ENCODE measurements around the gene CPEB4. TPM values are rescaled to one million over a fixed set of nuclear protein-coding genes. Genes with fewer than 3 reads are reported as not detected.

Gene CPEB4
- total RNA-seq, 1 donor from 2014 or later = 32.4 TPM

DNA sequence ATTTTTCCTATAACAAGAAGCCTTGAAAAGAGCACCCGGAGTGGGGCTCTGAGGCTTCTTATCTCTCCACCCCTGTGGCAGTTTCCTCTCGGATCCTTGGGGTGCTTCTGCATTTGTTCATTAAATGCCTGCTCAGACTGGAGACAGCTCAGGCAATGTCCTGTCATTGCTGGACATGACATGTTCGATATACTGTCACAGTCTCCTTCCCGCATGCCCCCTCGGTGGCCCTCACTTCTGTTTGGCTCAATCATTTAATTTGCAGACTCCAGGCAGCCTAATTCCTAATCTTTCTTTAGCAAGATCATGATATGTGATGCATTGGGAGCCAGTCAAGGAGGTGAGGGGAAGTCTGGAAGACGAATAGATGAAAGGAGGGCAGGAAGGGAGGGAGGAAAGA lies 37.5 kb upstream of the CPEB4 start:
- peaks cover 0 to 6% (median 0%) of the 10 kb centered on the region in 3 donors for H3K9me3 ChIP-seq (ENCODE audit: control insufficient read depth in 3 of 3, low read length in 3 of 3)
- H3K27me3 ChIP-seq (ENCODE audit: control insufficient read depth in 3 of 3, insufficient read depth in 3 of 3, low read length in 3 of 3) = no peaks in the 10 kb centered on the region
- H3K27ac ChIP-seq (ENCODE audit: low read depth, low read length) = no peak overlapping the region
- no peak overlapping the region for H3K4me3 ChIP-seq (ENCODE audit: low read length in 3 of 3)
- H3K36me3 ChIP-seq (ENCODE audit: control insufficient read depth in 3 of 3, insufficient read depth in 3 of 3, low read length in 3 of 3) = no peaks in the 10 kb centered on the region
- no peak overlapping the region for H3K9ac ChIP-seq (ENCODE audit: low read depth in 1 of 3, low read length in 3 of 3)
- H3K4me1 ChIP-seq (ENCODE audit: control insufficient read depth in 3 of 3, insufficient read depth in 3 of 3, low read length in 3 of 3) = no peaks in the 10 kb centered on the region

GRCh38 chr5:173851595-173852243 lies 36.4 kb upstream of the CPEB4 start:
- Histone ChIP-seq H3K27me3 (ENCODE audit: control insufficient read depth in 3 of 3, insufficient read depth in 3 of 3, low read length in 3 of 3) (no peaks in the 10 kb centered on the region), H3K4me3 (ENCODE audit: low read length in 3 of 3) (no peak overlapping the region), H3K9ac (ENCODE audit: low read depth in 1 of 3, low read length in 3 of 3) (no peak overlapping the region), H3K4me1 (ENCODE audit: control insufficient read depth in 3 of 3, insufficient read depth in 3 of 3, low read length in 3 of 3) (no peaks in the 10 kb centered on the region), H3K9me3 (ENCODE audit: control insufficient read depth in 3 of 3, low read length in 3 of 3) (peaks cover 0 to 6% (median 0%) of the 10 kb centered on the region in 3 donors), H3K36me3 (ENCODE audit: control insufficient read depth in 3 of 3, insufficient read depth in 3 of 3, low read length in 3 of 3) (no peaks in the 10 kb centered on the region), H3K27ac (ENCODE audit: low read depth, low read length) (no peak overlapping the region)

GRCh38 chr5:173852790-173853359 lies 35.3 kb upstream of the CPEB4 start:
- H3K9ac ChIP-seq (ENCODE audit: low read depth in 1 of 3, low read length in 3 of 3) = no peak overlapping the region
- H3K27me3 ChIP-seq (ENCODE audit: control insufficient read depth in 3 of 3, insufficient read depth in 3 of 3, low read length in 3 of 3) = no peaks in the 10 kb centered on the region
- H3K4me1 ChIP-seq (ENCODE audit: control insufficient read depth in 3 of 3, insufficient read depth in 3 of 3, low read length in 3 of 3) = no peaks in the 10 kb centered on the region
- H3K9me3 ChIP-seq (ENCODE audit: control insufficient read depth in 3 of 3, low read length in 3 of 3) = peaks cover 0 to 6% (median 0%) of the 10 kb centered on the region in 3 donors
- H3K27ac ChIP-seq (ENCODE audit: low read depth, low read length) = no peak overlapping the region
- no peaks in the 10 kb centered on the region for H3K36me3 ChIP-seq (ENCODE audit: control insufficient read depth in 3 of 3, insufficient read depth in 3 of 3, low read length in 3 of 3)
- H3K4me3 ChIP-seq (ENCODE audit: low read length in 3 of 3) = no peak overlapping the region

DNA sequence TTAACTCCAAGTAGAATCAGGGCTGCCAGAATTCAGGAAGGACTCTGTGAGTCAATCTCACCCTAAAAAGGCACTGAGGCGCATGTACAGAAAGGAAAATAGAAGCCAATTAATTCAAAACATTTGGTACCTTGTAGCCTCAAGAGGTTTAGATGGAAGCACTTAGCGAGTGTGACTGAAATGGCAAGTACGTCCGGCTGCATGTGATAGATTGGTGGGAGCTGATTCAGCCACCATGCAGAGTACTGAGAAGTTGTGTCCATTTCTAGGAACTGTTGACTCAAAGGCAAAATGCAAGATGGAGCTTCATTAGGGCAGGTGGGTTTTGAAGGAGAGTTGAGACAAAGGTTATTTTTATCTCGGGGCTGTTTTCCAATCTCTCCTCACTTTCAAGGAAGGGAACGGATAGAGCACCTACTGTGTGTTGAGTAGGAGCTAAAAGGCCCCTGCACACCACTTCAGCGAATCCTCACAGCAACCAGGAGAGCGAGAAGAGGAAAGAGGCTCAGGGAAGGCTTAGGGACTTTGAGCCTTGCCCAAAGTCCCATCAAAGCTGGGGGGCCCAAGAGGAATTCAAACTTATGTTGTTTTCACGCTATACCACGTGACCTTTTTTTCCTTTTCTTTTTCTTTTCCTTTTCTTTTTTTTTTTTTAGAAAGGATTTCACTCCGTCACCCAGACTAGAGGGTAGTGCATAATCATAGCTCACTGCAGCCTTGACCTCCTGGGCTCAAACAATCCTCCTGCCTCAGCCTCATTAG lies 34.6 kb upstream of the CPEB4 start:
- Histone ChIP-seq H3K27me3 (ENCODE audit: control insufficient read depth in 3 of 3, insufficient read depth in 3 of 3, low read length in 3 of 3) (no peaks in the 10 kb centered on the region), H3K9ac (ENCODE audit: low read depth in 1 of 3, low read length in 3 of 3) (no peak overlapping the region), H3K4me1 (ENCODE audit: control insufficient read depth in 3 of 3, insufficient read depth in 3 of 3, low read length in 3 of 3) (no peaks in the 10 kb centered on the region), H3K9me3 (ENCODE audit: control insufficient read depth in 3 of 3, low read length in 3 of 3) (peaks cover 0 to 6% (median 0%) of the 10 kb centered on the region in 3 donors), H3K36me3 (ENCODE audit: control insufficient read depth in 3 of 3, insufficient read depth in 3 of 3, low read length in 3 of 3) (no peaks in the 10 kb centered on the region), H3K4me3 (ENCODE audit: low read length in 3 of 3) (no peak overlapping the region), H3K27ac (ENCODE audit: low read depth, low read length) (no peak overlapping the region)

- no peak overlapping the region for H3K9ac ChIP-seq (ENCODE audit: low read depth in 1 of 3, low read length in 3 of 3)
- H3K4me1 ChIP-seq (ENCODE audit: control insufficient read depth in 3 of 3, insufficient read depth in 3 of 3, low read length in 3 of 3) = peaks cover 0 to 10% (median 0%) of the 10 kb centered on the region in 3 donors
- H3K9me3 ChIP-seq (ENCODE audit: control insufficient read depth in 3 of 3, low read length in 3 of 3) = no peaks in the 10 kb centered on the region
- H3K36me3 ChIP-seq (ENCODE audit: control insufficient read depth in 3 of 3, insufficient read depth in 3 of 3, low read length in 3 of 3) = no peaks in the 10 kb centered on the region
- no peaks in the 10 kb centered on the region for H3K27me3 ChIP-seq (ENCODE audit: control insufficient read depth in 3 of 3, insufficient read depth in 3 of 3, low read length in 3 of 3)
- H3K27ac ChIP-seq (ENCODE audit: low read depth, low read length) = no peak overlapping the region
- H3K4me3 ChIP-seq (ENCODE audit: low read length in 3 of 3) = no peak overlapping the region
Measured at GRCh38 chr5:173855162-173855994, 32.8 kb upstream of the CPEB4 start.

- Histone ChIP-seq H3K4me3 (ENCODE audit: low read length in 3 of 3) (no peak overlapping the region), H3K9ac (ENCODE audit: low read depth in 1 of 3, low read length in 3 of 3) (no peak overlapping the region), H3K36me3 (ENCODE audit: control insufficient read depth in 3 of 3, insufficient read depth in 3 of 3, low read length in 3 of 3) (no peaks in the 10 kb centered on the region), H3K4me1 (ENCODE audit: control insufficient read depth in 3 of 3, insufficient read depth in 3 of 3, low read length in 3 of 3) (peaks cover 0 to 12% (median 0%) of the 10 kb centered on the region in 3 donors), H3K9me3 (ENCODE audit: control insufficient read depth in 3 of 3, low read length in 3 of 3) (no peaks in the 10 kb centered on the region), H3K27ac (ENCODE audit: low read depth, low read length) (no peak overlapping the region), H3K27me3 (ENCODE audit: control insufficient read depth in 3 of 3, insufficient read depth in 3 of 3, low read length in 3 of 3) (no peaks in the 10 kb centered on the region)
Measured at GRCh38 chr5:173855995-173856656, 32.0 kb upstream of the CPEB4 start.

DNA sequence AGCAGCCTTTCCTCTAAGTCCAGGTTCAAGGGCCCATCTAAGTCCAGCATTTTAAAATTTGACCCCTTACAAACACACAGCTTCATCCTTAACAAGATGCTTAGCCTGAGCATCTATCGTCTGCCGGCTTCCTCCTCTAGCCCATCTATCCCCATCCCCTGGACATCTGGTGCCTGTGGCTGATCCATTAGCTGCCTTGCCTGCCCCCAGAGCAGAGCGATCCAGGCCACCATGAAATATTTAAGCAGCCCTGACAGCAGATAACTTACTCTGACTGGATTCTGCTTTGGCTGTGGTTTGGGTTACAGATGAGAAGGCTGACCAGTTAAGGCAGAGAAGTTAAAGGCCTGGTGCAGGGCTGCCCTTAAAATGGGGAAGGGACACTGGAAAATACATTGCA lies 30.9 kb upstream of the CPEB4 start:
- no peaks in the 10 kb centered on the region for H3K36me3 ChIP-seq (ENCODE audit: control insufficient read depth in 3 of 3, insufficient read depth in 3 of 3, low read length in 3 of 3)
- H3K4me1 ChIP-seq (ENCODE audit: control insufficient read depth in 3 of 3, insufficient read depth in 3 of 3, low read length in 3 of 3) = peaks cover 0 to 12% (median 0%) of the 10 kb centered on the region in 3 donors
- H3K27ac ChIP-seq (ENCODE audit: low read depth, low read length) = no peak overlapping the region
- H3K4me3 ChIP-seq (ENCODE audit: low read length in 3 of 3) = no peak overlapping the region
- no peaks in the 10 kb centered on the region for H3K27me3 ChIP-seq (ENCODE audit: control insufficient read depth in 3 of 3, insufficient read depth in 3 of 3, low read length in 3 of 3)
- H3K9me3 ChIP-seq (ENCODE audit: control insufficient read depth in 3 of 3, low read length in 3 of 3) = no peaks in the 10 kb centered on the region
- H3K9ac ChIP-seq (ENCODE audit: low read depth in 1 of 3, low read length in 3 of 3) = no peak overlapping the region

DNA sequence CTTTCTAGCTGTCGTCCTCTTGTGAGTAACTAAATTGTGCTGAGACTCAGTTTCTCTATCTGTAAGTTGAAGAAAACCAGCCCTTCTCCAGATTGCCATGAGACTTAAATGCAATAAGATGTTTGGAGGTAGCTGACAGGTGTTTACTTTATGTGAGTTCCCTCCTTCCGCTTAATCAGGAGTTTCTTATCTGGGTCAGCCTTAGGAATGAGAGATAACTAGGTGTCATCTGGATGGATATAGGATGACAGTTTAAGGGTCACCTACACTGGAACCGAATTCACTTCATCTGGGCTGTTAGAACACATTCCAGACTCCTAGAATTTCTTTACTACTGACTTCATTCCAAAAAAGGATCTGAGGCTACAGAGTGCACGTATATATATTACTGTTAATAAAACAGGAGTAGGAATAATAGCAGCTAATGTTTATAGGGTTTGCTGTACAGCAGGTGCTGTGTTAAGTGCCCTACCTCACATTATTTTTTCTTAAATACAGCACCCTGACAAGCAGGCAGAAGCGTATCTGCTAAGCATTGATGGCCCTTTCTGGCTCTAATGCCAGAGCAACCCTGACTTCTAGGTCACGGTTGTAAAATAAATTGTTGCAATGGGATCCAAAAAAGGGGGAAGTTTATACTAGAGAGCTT lies 30.0 kb upstream of the CPEB4 start:
- Histone ChIP-seq H3K9me3 (ENCODE audit: control insufficient read depth in 3 of 3, low read length in 3 of 3) (no peaks in the 10 kb centered on the region), H3K36me3 (ENCODE audit: control insufficient read depth in 3 of 3, insufficient read depth in 3 of 3, low read length in 3 of 3) (no peaks in the 10 kb centered on the region), H3K27ac (ENCODE audit: low read depth, low read length) (no peak overlapping the region), H3K4me1 (ENCODE audit: control insufficient read depth in 3 of 3, insufficient read depth in 3 of 3, low read length in 3 of 3) (peaks cover 0 to 12% (median 0%) of the 10 kb centered on the region in 3 donors), H3K4me3 (ENCODE audit: low read length in 3 of 3) (no peak overlapping the region), H3K9ac (ENCODE audit: low read depth in 1 of 3, low read length in 3 of 3) (no peak overlapping the region), H3K27me3 (ENCODE audit: control insufficient read depth in 3 of 3, insufficient read depth in 3 of 3, low read length in 3 of 3) (no peaks in the 10 kb centered on the region)
